GM19324 (cell line): ENCODE results near the gene DERL2.

Source experiments
- ATAC-seq: cut with Tn5 transposase; IDR thresholded peaks from one replicate; pipeline ENCODE4 v1.9.1; 2021; ENCODE audit warnings: mild to moderate bottlenecking, moderate library complexity; ENCODE audit not compliant: unreplicated experiment, low FRiP score

Gene DERL2

DNA sequence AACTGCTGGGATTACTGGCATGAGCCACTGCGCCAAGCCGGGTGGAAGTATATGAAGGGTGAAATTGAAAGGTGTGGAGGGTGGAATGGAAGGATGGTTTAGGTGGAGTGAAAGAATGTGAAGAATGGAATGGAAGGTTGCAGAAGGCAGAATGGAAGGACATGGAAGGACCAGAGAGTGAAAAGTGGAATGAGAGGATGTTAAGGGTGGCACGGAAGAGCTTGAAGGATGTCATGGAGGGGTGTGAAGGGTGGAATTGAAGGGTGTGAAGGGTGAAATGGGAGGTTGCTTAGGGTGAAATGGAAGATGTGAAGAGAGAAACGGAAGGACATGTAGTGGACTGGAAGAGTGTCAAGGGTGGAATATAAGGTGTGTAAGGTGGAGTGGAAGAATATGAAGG is 16.6 kb upstream of the DERL2 start:
- ATAC-seq = no peak

DNA sequence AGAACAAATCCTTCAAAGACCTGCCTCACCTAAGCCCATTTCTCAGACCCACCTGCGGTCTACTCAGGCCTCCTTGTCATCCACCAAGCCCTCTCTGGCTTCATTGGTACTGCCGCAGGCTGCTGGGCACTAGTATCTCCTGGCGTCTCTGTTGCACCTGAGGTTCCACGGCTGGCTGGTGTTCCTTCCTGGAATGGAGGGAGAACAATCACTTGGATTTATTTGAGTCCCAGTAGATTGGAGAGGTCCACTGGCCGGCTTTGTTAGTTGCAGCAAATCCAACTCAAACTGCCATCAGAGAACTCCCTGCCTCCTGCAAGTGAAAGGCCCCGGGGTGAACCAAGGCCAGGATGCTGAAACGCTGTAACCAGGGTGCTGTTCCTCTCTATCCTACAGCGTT is 15.7 kb upstream of the DERL2 start:
- ATAC-seq = no peak

GRCh38 chr17:5500589-5501391 is 14.8 kb upstream of the DERL2 start:
- ATAC-seq = no peak

- no peak for ATAC-seq
Observed at GRCh38 chr17:5500247-5500588, 14.2 kb upstream of the DERL2 start.

- ATAC-seq = no peak
Observed at GRCh38 chr17:5499476-5500231, 13.7 kb upstream of the DERL2 start.

- ATAC-seq = no peak
Observed at GRCh38 chr17:5492970-5493369, 7.0 kb upstream of the DERL2 start.

- ATAC-seq = no peak
Observed at GRCh38 chr17:5488752-5489151, 2.8 kb upstream of the DERL2 start.

GRCh38 chr17:5486206-5487124 is 487 bp upstream of the DERL2 start, which contains the start of gene MIS12:
Gene MIS12 (plus strand): TSS chr17:5486566. CDS start chr17:5488863, 2,297 bp downstream.
- ATAC-seq = peak; percentile 84

- no peak for ATAC-seq
Observed at GRCh38 chr17:5481451-5481850, 4.5 kb downstream of the DERL2 start.

DNA sequence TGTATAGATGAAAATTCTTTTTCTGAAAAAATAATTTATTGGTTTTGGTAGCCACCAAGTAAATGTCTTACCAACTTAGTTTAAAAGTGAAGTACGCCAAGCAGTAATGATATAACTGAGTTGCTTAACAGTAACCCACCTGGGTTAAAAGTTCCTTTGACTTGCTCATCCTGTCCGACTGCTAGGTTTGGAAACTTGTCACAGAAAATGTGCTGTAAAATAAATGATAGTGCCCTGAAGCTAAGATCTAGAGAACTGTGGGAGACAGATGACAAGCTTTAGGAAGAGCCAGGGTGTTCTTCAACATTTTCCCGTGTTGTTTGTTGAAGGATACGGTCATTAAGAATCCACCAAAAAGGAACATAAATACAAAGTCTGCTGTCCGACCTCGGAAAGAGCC is 5.0 kb downstream of the DERL2 start:
- ATAC-seq = no peak

- ATAC-seq = no peak
Observed at GRCh38 chr17:5478992-5479391, 7.0 kb downstream of the DERL2 start.

- no peak for ATAC-seq
Observed at GRCh38 chr17:5473906-5474305, 12.1 kb downstream of the DERL2 start.

DNA sequence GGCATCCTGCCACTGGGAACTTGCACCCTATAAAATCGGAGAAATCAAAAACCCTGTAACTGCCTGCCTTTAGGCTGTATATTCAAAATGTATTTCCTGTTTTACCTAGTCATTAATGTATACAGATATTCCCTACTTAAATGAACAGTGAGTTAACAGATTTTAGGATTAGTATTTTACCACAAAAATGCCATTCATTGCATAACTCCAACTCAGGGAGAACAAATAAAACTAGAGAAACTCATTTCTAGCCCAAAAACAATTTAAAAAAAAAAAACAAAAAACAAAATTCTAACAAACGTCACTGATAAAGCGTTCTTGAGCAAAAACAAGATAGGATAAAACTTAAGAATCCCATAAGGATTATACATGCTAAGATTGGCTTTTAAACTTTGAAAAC is 13.5 kb downstream of the DERL2 start:
- no peak for ATAC-seq

GRCh38 chr17:5468075-5468473 is 17.9 kb downstream of the DERL2 start:
- no peak for ATAC-seq

DNA sequence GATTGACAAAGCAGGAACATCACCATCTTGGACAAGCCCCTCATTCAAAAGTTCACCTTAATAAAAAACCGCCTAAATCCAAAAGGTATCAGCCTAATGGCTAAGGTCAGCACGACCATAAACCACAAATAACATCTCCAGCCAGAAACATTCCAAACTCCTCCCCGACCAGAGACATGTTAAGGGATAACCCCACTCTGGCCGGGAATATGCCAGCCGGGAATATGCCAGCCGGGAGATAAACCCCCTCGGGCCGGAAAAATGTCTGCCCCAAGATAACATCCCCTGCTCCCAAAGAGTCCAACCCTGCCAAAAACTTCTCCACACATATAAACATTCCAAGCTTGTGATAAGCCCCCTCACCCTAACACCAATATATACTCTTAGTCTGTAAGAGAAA is 18.6 kb downstream of the DERL2 start:
- no peak for ATAC-seq

DNA sequence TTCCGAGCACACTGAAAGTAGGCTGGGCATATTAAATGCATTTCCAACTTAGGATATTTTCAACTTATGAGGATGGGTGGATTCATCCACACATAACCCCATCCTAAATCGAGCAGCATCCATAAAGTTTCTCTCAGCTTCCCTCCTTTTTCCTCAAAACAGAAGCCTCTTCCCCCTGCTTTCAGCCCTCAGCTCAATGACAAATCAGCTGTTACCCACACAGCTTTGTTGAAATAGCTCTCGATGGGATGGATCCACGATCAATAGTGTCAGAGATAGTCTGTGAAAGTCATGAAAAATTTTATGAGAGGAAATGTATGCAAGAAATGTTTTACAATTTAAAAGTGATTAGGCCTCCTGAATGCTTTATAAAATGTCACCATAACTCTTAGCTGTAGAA is 19.7 kb downstream of the DERL2 start:
- ATAC-seq = no peak

GRCh38 chr17:5464717-5465507 is 21.1 kb downstream of the DERL2 start:
- ATAC-seq = no peak

GRCh38 chr17:5446786-5447185 is 39.2 kb downstream of the DERL2 start:
- no peak for ATAC-seq

DNA sequence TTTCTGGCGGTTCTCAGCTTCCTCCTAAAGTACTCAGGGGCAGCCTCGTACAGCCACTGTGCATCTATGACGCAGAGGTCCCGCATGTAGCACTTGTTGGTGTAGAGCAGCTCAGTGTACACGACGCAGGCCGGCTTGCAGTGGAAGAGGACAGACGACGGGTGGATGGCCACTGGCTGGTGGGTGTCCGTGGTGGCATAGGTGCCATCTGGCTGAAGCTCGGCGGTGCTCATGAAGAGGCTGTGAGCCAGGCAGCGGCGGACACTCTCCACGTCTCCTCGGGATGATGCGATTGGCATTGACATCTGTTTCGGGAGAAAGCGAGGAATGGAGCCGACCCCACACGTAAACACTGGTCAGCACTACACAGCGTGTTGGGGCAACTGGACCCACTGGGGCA is 41.8 kb downstream of the DERL2 start:
- no peak for ATAC-seq

GRCh38 chr17:5443728-5444127 is 42.2 kb downstream of the DERL2 start:
- no peak for ATAC-seq
